HCT116 (cell line): ENCODE results near the gene TCF7L2. TPM values are rescaled to one million over a fixed set of nuclear protein-coding genes. Genes with fewer than 3 reads are reported as not detected.
A peak's percentile ranks its signal among the peaks of the same experiment; 100 is the strongest.

Experiments used
- ATAC-seq: fragments of 200-7000 bp; cut with Tn5 transposase; 2 replicates; pipeline ENCODE4 v1.9.1; 2020; ENCODE audit warnings: mild to moderate bottlenecking, moderate library complexity
- BruUV-seq: library from RNA; stranded (reverse); fragments of 400-500 nt; replicated peaks from 2 replicates; lab custom pipeline; 2021; lab: Mats Ljungman, UMichigan
- CTCF ChIA-PET: fragments of 300-600 bp; sonication (Branson Sonifier 250); formaldehyde crosslinking; loops from one replicate; lab custom pipeline; 2021; ENCODE audit warnings: antibody characterized with exemption; lab: Charles Lee
- POLR2A ChIA-PET: fragments of 300-600, 350-600 bp; sonication (Branson Sonifier 250); formaldehyde crosslinking; loops from one replicate; lab custom pipeline; 2021; ENCODE audit warnings: antibody characterized with exemption; lab: Charles Lee
- RAD21 ChIA-PET, 2 experiments: fragments of 300-600 bp; sonication (Branson Sonifier 250); formaldehyde crosslinking; loops; one replicate each; lab custom pipeline; 2023; ENCODE audit warnings: low total read pairs in 2 of 2; ENCODE audit not compliant: uncharacterized antibody in 2 of 2, unreplicated experiment in 2 of 2, low non-redundant PET in 1 of 2; lab: Charles Lee
- DNase-seq: peaks from one replicate; pipeline ENCODE4 v3.0.0-alpha.2; 2010; ENCODE audit warnings: low read depth, low spot score
- H2AFZ ChIP-seq: fragments of 200-600 bp; shearing (Covaris generic), sonication (generic); 2 replicates; pipeline ENCODE4 v1.6.1; 2017; ENCODE audit warnings: low read depth, mixed run types, mixed read lengths, antibody characterized with exemption, low read length; ENCODE audit not compliant: poor library complexity, severe bottlenecking
- H3K27ac ChIP-seq: 2 replicates; pipeline ENCODE4 v1.5.1; 2012; ENCODE audit warnings: low read depth, low read length
- H3K27me3 ChIP-seq: fragments of 200-600 bp; sonication (generic); 2 replicates; pipeline ENCODE4 v1.6.1; 2016; ENCODE audit warnings: mixed run types, low read length, mixed read lengths; ENCODE audit not compliant: insufficient read depth
- H3K36me3 ChIP-seq, 2 experiments: fragments of 200-500 bp in 1 of 2; fragments of 200-600 bp in 1 of 2; sonication (Bioruptor generic) in 1 of 2; sonication (generic) in 1 of 2; 2 replicates each; pipeline versions ENCODE4 v1.5.1 to v1.6.1; 2014 to 2016; ENCODE audit warnings: low read length in 2 of 2, inconsistent platforms in 1 of 2, mixed read lengths in 1 of 2, mixed run types in 1 of 2; ENCODE audit not compliant: insufficient read depth in 2 of 2, control insufficient read depth in 1 of 2
- H3K4me1 ChIP-seq, 2 experiments: fragments of 200-600 bp in 1 of 2; sonication (generic) in 1 of 2; 2 replicates each; pipeline versions ENCODE4 v1.5.1 to v1.6.1; 2012 to 2017; ENCODE audit warnings: low read length in 2 of 2, inconsistent platforms in 1 of 2, mild to moderate bottlenecking in 1 of 2, mixed read lengths in 1 of 2, mixed run types in 1 of 2, moderate library complexity in 1 of 2; ENCODE audit not compliant: insufficient read depth in 2 of 2, control insufficient read depth in 1 of 2
- H3K4me2 ChIP-seq: fragments of 200-600 bp; sonication (generic); 2 replicates; pipeline ENCODE4 v1.6.1; 2017; ENCODE audit warnings: mixed run types, low read length, mixed read lengths
- H3K4me3 ChIP-seq, 2 experiments: fragments of 200-600 bp in 1 of 2; sonication (generic) in 1 of 2; replicated peaks in 1 of 2; 2 replicates each; pipeline ENCODE4 v1.5.1; 2011 to 2016; ENCODE audit warnings: low read length in 2 of 2, control low read depth in 1 of 2, low read depth in 1 of 2, mild to moderate bottlenecking in 1 of 2, mixed read lengths in 1 of 2, mixed run types in 1 of 2
- H3K79me2 ChIP-seq: fragments of 200-600 bp; sonication (generic); 2 replicates; pipeline ENCODE4 v1.6.1; 2017; ENCODE audit warnings: mild to moderate bottlenecking, mixed run types, low read length, moderate library complexity, mixed read lengths; ENCODE audit not compliant: insufficient read depth
- H3K9ac ChIP-seq: fragments of 200-600 bp; sonication (generic); 2 replicates; pipeline ENCODE4 v1.6.1; 2016; ENCODE audit warnings: low read length, mixed read lengths
- H3K9me2 ChIP-seq: fragments of 200-600 bp; sonication (generic), shearing (Covaris generic); 2 replicates; pipeline ENCODE4 v1.6.1; 2017; ENCODE audit warnings: mixed run types, mild to moderate bottlenecking, moderate library complexity; ENCODE audit not compliant: insufficient read depth
- H3K9me3 ChIP-seq, 2 experiments: fragments of 200-500 bp in 1 of 2; fragments of 200-600 bp in 1 of 2; sonication (Bioruptor generic) in 1 of 2; sonication (generic) in 1 of 2; 2 replicates each; pipeline ENCODE4 v1.6.1; 2014 to 2017; ENCODE audit warnings: low read length in 2 of 2, mixed read lengths in 2 of 2, inconsistent platforms in 1 of 2, low read depth in 1 of 2, mild to moderate bottlenecking in 1 of 2, mixed run types in 1 of 2, moderate library complexity in 1 of 2; ENCODE audit not compliant: control insufficient read depth in 1 of 2, insufficient read depth in 1 of 2
- H4K20me1 ChIP-seq: fragments of 200-600 bp; sonication (generic), shearing (Covaris generic); 2 replicates; pipeline ENCODE4 v1.6.1; 2017; ENCODE audit warnings: mixed run types, mild to moderate bottlenecking, moderate library complexity; ENCODE audit not compliant: insufficient read depth
- EGR1 ChIP-seq: IDR thresholded peaks from 2 replicates; pipeline ENCODE4 v1.6.1; 2012; ENCODE audit warnings: low read depth
- FOSL1 ChIP-seq: IDR thresholded peaks from 2 replicates; pipeline ENCODE4 v1.6.1; 2012; ENCODE audit warnings: low read depth
- JUND ChIP-seq: IDR thresholded peaks from 2 replicates; pipeline ENCODE4 v1.6.1; 2012
- RAD21 ChIP-seq: IDR thresholded peaks from 2 replicates; pipeline ENCODE4 v1.6.1; 2012; ENCODE audit warnings: low read depth, mild to moderate bottlenecking
- SP1 ChIP-seq: IDR thresholded peaks from 2 replicates; pipeline ENCODE4 v1.6.1; 2012; ENCODE audit warnings: low read depth
- intact Hi-C: fragments of 100-400 bp; cut with micrococcal nuclease; formaldehyde crosslinking; loops from 2 replicates; pipeline ENCODE4 v1.10.0; 2022
- total RNA-seq: library from RNA; stranded (reverse); gene quantifications from one replicate; pipeline ENCODE4 v1.2.1, GENCODE V29; 2021; ENCODE audit not compliant: unreplicated experiment
- TF ChIP-seq, protein P1 (sequence below): IDR thresholded peaks from 2 replicates; pipeline ENCODE4 v1.6.1; 2012
- TF ChIP-seq, protein P2 (sequence below), 3 experiments: fragments of 200-600 bp in 1 of 3; sonication (generic) in 1 of 3; IDR thresholded peaks in 2 of 3; conservative IDR thresholded peaks in 1 of 3; 2 replicates each; pipeline ENCODE4 v1.5.1; 2012 to 2017; ENCODE audit warnings: low read depth in 2 of 3, low read length in 2 of 3, antibody characterized with exemption in 1 of 3, borderline replicate concordance in 1 of 3, control low read depth in 1 of 3, mild to moderate bottlenecking in 1 of 3, mixed read lengths in 1 of 3, mixed run types in 1 of 3, moderate library complexity in 1 of 3; ENCODE audit not compliant: insufficient read depth in 1 of 3

Gene TCF7L2
- total RNA-seq, 1 experiment from 2014 or later, result 164 TPM

DNA sequence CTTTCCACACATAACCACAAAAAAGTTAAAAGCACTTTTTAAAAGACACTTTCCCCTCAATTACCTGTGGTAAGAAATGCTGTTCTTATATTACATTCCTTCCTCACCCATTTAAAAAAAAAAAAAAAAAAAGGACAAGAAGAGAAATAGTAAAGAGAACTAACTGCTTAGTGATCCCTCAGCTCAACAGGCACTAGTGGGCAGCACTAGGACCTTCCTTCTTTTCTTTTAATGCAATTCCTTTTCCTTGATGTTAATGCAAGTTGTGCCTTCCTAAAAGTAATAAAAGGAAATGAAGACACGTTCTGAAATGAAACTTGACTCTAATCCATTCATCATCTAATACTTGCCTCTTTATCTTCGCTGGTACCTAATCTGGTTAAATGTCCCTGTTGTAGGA, 189.7 kb downstream of the TCF7L2 start:
- DNase-seq, result no peak
- RAD21 ChIA-PET, result no interaction called here
- H3K36me3 ChIP-seq, result peaks cover 36 to 55% of the 10 kb centered on the region in 2 experiments
- H3K9me2 ChIP-seq, result no peaks in the 10 kb centered on the region
- intact Hi-C loops, result loop anchor here (10.0 kb wide), 2 partner anchors 245 to 385 kb away; no protein-coding TSS in a partner anchor
- no peak overlapping the region for H3K4me2 ChIP-seq
- H2AFZ ChIP-seq, result no peak overlapping the region
- CTCF ChIA-PET, result interaction anchor here (0.8 to 1.1 kb wide), 2 partner anchors 9 to 59 kb away, joined by 3 to 4 read pairs; no protein-coding TSS in a partner anchor
- peaks cover 10% of the 10 kb centered on the region; the same call in 1 of the 2 replicates for H4K20me1 ChIP-seq
- no peaks in the 10 kb centered on the region for H3K9me3 ChIP-seq
- no peak for ATAC-seq
- POLR2A ChIA-PET, result no interaction called here
- H3K27me3 ChIP-seq, result no peaks in the 10 kb centered on the region
- peaks cover 100% of the 10 kb centered on the region for H3K79me2 ChIP-seq
- H3K4me1 ChIP-seq, result peaks cover 5 to 8% of the 10 kb centered on the region in 2 experiments; a peak in 2 of 4 replicates
- H3K9ac ChIP-seq, result no peak overlapping the region
- no peak overlapping the region for H3K4me3 ChIP-seq
- TF ChIP-seq, protein P1, sequence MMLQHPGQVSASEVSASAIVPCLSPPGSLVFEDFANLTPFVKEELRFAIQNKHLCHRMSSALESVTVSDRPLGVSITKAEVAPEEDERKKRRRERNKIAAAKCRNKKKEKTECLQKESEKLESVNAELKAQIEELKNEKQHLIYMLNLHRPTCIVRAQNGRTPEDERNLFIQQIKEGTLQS, result no peak
- TF ChIP-seq RAD21 (peak; percentile 28; the same call in 1 of the 2 replicates), JUND (no peak), EGR1 (no peak), FOSL1 (0 out of 2 replicates have a peak, but pooled peaks have one; percentile 19), SP1 (no peak; the same call in 1 of the 2 replicates)
- TF ChIP-seq, protein P2, sequence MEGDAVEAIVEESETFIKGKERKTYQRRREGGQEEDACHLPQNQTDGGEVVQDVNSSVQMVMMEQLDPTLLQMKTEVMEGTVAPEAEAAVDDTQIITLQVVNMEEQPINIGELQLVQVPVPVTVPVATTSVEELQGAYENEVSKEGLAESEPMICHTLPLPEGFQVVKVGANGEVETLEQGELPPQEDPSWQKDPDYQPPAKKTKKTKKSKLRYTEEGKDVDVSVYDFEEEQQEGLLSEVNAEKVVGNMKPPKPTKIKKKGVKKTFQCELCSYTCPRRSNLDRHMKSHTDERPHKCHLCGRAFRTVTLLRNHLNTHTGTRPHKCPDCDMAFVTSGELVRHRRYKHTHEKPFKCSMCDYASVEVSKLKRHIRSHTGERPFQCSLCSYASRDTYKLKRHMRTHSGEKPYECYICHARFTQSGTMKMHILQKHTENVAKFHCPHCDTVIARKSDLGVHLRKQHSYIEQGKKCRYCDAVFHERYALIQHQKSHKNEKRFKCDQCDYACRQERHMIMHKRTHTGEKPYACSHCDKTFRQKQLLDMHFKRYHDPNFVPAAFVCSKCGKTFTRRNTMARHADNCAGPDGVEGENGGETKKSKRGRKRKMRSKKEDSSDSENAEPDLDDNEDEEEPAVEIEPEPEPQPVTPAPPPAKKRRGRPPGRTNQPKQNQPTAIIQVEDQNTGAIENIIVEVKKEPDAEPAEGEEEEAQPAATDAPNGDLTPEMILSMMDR (IDR thresholded peaks at IDR 0.05 in 2 of 3, conservative IDR thresholded peaks at IDR 0.05 in 1 of 3; ENCODE audit: borderline replicate concordance in 1 of 3, insufficient read depth in 1 of 3, low read depth in 2 of 3, low read length in 2 of 3), result peak; percentile 16 to 40 (median 37); a peak in 3 of 6 replicates
- no peak overlapping the region for H3K27ac ChIP-seq
- no TSS peak for BruUV-seq
